ENCODE data around the gene SNX9.
"Not testable (repeated sequence)": the region's sequence is repeated elsewhere in the genome, so short reads cannot be mapped to it uniquely, and the experiment has no call there.

Gene SNX9

DNA sequence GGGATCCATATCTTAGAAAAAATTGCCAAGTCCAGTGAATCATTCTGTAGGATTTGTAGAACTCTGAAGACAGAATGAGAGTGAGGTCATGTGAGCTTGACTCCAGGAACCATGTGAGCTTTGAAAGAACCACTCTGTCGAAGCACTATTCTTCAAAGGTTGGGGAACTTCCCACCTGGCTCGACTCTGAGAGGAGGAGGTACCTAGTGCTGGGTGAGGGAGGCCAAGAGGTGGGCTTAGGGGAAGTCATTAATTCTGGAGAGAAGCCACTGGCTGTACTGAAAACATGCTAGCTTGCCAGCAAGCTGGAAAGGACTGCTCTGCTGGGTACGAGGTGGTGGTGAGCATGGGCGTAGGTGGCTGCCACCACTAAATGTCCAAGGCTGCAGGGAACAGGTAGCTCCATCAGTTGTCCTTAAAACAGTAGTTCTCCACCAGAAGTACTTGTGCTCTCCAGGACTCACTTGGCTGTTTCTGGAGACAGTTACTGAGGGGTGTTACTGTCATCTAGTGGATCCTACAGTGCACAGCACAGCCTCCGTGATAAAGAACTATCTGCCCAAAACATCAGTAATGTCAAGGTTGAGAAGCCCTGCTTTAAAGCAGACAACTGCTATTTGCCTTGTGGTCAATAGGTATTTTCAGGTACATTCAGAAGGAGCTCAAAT, 124.0 kb downstream of the SNX9 start:
- ChIA-PET POLR2A (no interaction called here), CTCF (interaction anchor here (0.6 to 2.3 kb wide), 16 partner anchors 10 to 632 kb away, joined by 3 to 9 read pairs (median 4); partner anchors contain the start of gene SYNJ2)
- Histone ChIP-seq H3K4me3 (ENCODE audit: low read depth, low read length) (no peak overlapping the region), H3K9me3 (ENCODE audit: control insufficient read depth, insufficient read depth, low read depth, low read length) (no peaks in the 10 kb centered on the region), H3K27ac (ENCODE audit: extremely low read depth, low read depth, low read length) (no peak overlapping the region), H3K4me1 (ENCODE audit: control insufficient read depth, insufficient read depth, low read length) (no peaks in the 10 kb centered on the region), H3K36me3 (ENCODE audit: control insufficient read depth in 2 of 2, insufficient read depth in 1 of 2, low read length in 2 of 2) (peaks cover 6 to 34% of the 10 kb centered on the region in 2 experiments; a peak in 2 of 3 replicates)
- TF ChIP-seq ZFHX2 (tag by site-specific recombination; conservative IDR thresholded peaks at IDR 0.05), result no peak
- TF ChIP-seq ZNF423 (tag by site-specific recombination; IDR thresholded peaks at IDR 0.05), result no peak
- TF ChIP-seq, protein P1, sequence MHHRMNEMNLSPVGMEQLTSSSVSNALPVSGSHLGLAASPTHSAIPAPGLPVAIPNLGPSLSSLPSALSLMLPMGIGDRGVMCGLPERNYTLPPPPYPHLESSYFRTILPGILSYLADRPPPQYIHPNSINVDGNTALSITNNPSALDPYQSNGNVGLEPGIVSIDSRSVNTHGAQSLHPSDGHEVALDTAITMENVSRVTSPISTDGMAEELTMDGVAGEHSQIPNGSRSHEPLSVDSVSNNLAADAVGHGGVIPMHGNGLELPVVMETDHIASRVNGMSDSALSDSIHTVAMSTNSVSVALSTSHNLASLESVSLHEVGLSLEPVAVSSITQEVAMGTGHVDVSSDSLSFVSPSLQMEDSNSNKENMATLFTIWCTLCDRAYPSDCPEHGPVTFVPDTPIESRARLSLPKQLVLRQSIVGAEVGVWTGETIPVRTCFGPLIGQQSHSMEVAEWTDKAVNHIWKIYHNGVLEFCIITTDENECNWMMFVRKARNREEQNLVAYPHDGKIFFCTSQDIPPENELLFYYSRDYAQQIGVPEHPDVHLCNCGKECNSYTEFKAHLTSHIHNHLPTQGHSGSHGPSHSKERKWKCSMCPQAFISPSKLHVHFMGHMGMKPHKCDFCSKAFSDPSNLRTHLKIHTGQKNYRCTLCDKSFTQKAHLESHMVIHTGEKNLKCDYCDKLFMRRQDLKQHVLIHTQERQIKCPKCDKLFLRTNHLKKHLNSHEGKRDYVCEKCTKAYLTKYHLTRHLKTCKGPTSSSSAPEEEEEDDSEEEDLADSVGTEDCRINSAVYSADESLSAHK (tag by site-specific recombination; IDR thresholded peaks at IDR 0.05), result 0 out of 2 replicates have a peak, but pooled peaks have one; percentile 56
- TF ChIP-seq ZNF654 (tag by site-specific recombination; IDR thresholded peaks at IDR 0.05; ENCODE audit: low read depth), result peak; percentile 72
- TF ChIP-seq ZNF169 (tag by site-specific recombination; IDR thresholded peaks at IDR 0.05), result no peak
- no peak for TF ChIP-seq ZNF768 (tag by site-specific recombination; IDR thresholded peaks at IDR 0.05)
- no peak for TF ChIP-seq ZFP37 (tag by site-specific recombination; IDR thresholded peaks at IDR 0.05)
- TF ChIP-seq ZNF221 (tag by site-specific recombination; IDR thresholded peaks at IDR 0.05; ENCODE audit: borderline replicate concordance), result no peak
- TF ChIP-seq HOXC10 (CRISPR knock-in tag; IDR thresholded peaks at IDR 0.05), result no peak
- TF ChIP-seq, protein P2, sequence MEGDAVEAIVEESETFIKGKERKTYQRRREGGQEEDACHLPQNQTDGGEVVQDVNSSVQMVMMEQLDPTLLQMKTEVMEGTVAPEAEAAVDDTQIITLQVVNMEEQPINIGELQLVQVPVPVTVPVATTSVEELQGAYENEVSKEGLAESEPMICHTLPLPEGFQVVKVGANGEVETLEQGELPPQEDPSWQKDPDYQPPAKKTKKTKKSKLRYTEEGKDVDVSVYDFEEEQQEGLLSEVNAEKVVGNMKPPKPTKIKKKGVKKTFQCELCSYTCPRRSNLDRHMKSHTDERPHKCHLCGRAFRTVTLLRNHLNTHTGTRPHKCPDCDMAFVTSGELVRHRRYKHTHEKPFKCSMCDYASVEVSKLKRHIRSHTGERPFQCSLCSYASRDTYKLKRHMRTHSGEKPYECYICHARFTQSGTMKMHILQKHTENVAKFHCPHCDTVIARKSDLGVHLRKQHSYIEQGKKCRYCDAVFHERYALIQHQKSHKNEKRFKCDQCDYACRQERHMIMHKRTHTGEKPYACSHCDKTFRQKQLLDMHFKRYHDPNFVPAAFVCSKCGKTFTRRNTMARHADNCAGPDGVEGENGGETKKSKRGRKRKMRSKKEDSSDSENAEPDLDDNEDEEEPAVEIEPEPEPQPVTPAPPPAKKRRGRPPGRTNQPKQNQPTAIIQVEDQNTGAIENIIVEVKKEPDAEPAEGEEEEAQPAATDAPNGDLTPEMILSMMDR (tag by site-specific recombination; IDR thresholded peaks at IDR 0.05), result peak; percentile 79
- TF ChIP-seq ZNF19 (tag by site-specific recombination; IDR thresholded peaks at IDR 0.05; ENCODE audit: low read depth), result no peak

- H3K36me3 ChIP-seq (ENCODE audit: control insufficient read depth in 2 of 2, insufficient read depth in 1 of 2, low read length in 2 of 2); H3K4me3 ChIP-seq (ENCODE audit: low read depth, low read length); H3K9me3 ChIP-seq (ENCODE audit: control insufficient read depth, insufficient read depth, low read depth, low read length); H3K27ac ChIP-seq (ENCODE audit: extremely low read depth, low read depth, low read length); POLR2A ChIA-PET; H3K4me1 ChIP-seq (ENCODE audit: control insufficient read depth, insufficient read depth, low read length): not testable (repeated sequence)
- CTCF ChIA-PET, result interaction anchor here (1.6 kb wide), 1 partner anchor 75 kb away, joined by 8 read pairs; no protein-coding TSS in a partner anchor
- TF ChIP-seq ZNF146 (tag by site-specific recombination; IDR thresholded peaks at IDR 0.05), result peak; percentile 23; the same call in 1 of the 2 replicates
These were observed 127.9 kb downstream of the SNX9 start for GRCh38 chr6:157950899-157951298.

GRCh38 chr6:157951828-157952227, 128.8 kb downstream of the SNX9 start:
- POLR2A ChIA-PET, result interaction anchor here (1.2 kb wide), 1 partner anchor 30 kb away, joined by 3 read pairs; the partner anchor contains the start of gene SYNJ2
- TF ChIP-seq, protein P3, sequence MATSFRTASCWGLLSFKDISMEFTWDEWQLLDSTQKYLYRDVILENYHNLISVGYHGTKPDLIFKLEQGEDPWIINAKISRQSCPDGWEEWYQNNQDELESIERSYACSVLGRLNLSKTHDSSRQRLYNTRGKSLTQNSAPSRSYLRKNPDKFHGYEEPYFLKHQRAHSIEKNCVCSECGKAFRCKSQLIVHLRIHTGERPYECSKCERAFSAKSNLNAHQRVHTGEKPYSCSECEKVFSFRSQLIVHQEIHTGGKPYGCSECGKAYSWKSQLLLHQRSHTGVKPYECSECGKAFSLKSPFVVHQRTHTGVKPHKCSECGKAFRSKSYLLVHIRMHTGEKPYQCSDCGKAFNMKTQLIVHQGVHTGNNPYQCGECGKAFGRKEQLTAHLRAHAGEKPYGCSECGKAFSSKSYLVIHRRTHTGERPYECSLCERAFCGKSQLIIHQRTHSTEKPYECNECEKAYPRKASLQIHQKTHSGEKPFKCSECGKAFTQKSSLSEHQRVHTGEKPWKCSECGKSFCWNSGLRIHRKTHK (tag by site-specific recombination; IDR thresholded peaks at IDR 0.05), result no peak
- Histone ChIP-seq H3K4me1 (ENCODE audit: control insufficient read depth, insufficient read depth, low read length) (no peaks in the 10 kb centered on the region), H3K4me3 (ENCODE audit: low read depth, low read length) (no peak overlapping the region), H3K9me3 (ENCODE audit: control insufficient read depth, insufficient read depth, low read depth, low read length) (no peaks in the 10 kb centered on the region), H3K36me3 (ENCODE audit: control insufficient read depth in 2 of 2, insufficient read depth in 1 of 2, low read length in 2 of 2) (peaks cover 0 to 4% of the 10 kb centered on the region in 2 experiments; a peak in 1 of 3 replicates), H3K27ac (ENCODE audit: extremely low read depth, low read depth, low read length) (no peak overlapping the region)
- CTCF ChIA-PET, result interaction anchor here (0.7 to 1.6 kb wide), 3 partner anchors 74 to 121 kb away, joined by 3 to 8 read pairs (median 5); no protein-coding TSS in a partner anchor

All from HEK293 (cell line).